Measurements from ENCODE around the gene FSTL5. TPM values are rescaled to one million over a fixed set of nuclear protein-coding genes. Genes with fewer than 3 reads are reported as not detected.

Gene FSTL5
- total and polyA plus RNA-seq, 9 donors, result 1.2 to 12.3 (median 2.8) TPM

- Histone ChIP-seq H3K36me3 (ENCODE audit: control insufficient read depth, insufficient read depth, low read length) (no peaks in the 10 kb centered on the region), H3K4me3 (ENCODE audit: low read length) (no peak overlapping the region), H3K27ac (ENCODE audit: low read length) (no peak overlapping the region), H3K9me3 (replicated peaks; ENCODE audit: control insufficient read depth, low read depth, low read length) (no peaks in the 10 kb centered on the region), H3K27me3 (ENCODE audit: control insufficient read depth, insufficient read depth, low read length) (no peaks in the 10 kb centered on the region), H3K4me1 (ENCODE audit: control insufficient read depth, insufficient read depth, low read length) (no peaks in the 10 kb centered on the region)
- no CpG with 5 or more reads among the region's 1 CpG for WGBS (ENCODE audit: insufficient coverage)
- no peak for DNase-seq
Measured at GRCh38 chr4:161816958-161817357, 346.8 kb downstream of the FSTL5 start.

GRCh38 chr4:161815841-161816240 lies 348.0 kb downstream of the FSTL5 start:
- Histone ChIP-seq H3K4me1 (ENCODE audit: control insufficient read depth, insufficient read depth, low read length) (no peaks in the 10 kb centered on the region), H3K9me3 (replicated peaks; ENCODE audit: control insufficient read depth, low read depth, low read length) (no peaks in the 10 kb centered on the region), H3K27me3 (ENCODE audit: control insufficient read depth, insufficient read depth, low read length) (no peaks in the 10 kb centered on the region), H3K4me3 (ENCODE audit: low read length) (no peak overlapping the region), H3K27ac (ENCODE audit: low read length) (no peak overlapping the region), H3K36me3 (ENCODE audit: control insufficient read depth, insufficient read depth, low read length) (no peaks in the 10 kb centered on the region)
- DNase-seq, result no peak
- no CpG with 5 or more reads among the region's 1 CpG for WGBS (ENCODE audit: insufficient coverage)

- no peaks in the 10 kb centered on the region for H3K9me3 ChIP-seq (replicated peaks; ENCODE audit: control insufficient read depth, low read depth, low read length)
- no peak overlapping the region for H3K4me3 ChIP-seq (ENCODE audit: low read length)
- no peaks in the 10 kb centered on the region for H3K27me3 ChIP-seq (ENCODE audit: control insufficient read depth, insufficient read depth, low read length)
- DNase-seq, result no peak
- no peaks in the 10 kb centered on the region for H3K4me1 ChIP-seq (ENCODE audit: control insufficient read depth, insufficient read depth, low read length)
- no peaks in the 10 kb centered on the region for H3K36me3 ChIP-seq (ENCODE audit: control insufficient read depth, insufficient read depth, low read length)
- H3K27ac ChIP-seq (ENCODE audit: low read length), result no peak overlapping the region
Measured at GRCh38 chr4:161813889-161814288, 349.9 kb downstream of the FSTL5 start.

GRCh38 chr4:161813389-161813788 lies 350.4 kb downstream of the FSTL5 start:
- H3K9me3 ChIP-seq (replicated peaks; ENCODE audit: control insufficient read depth, low read depth, low read length), result no peaks in the 10 kb centered on the region
- 100% methylated on average over 2 of the region's 5 CpGs for WGBS (ENCODE audit: insufficient coverage)

GRCh38 chr4:161803171-161803570 lies 360.6 kb downstream of the FSTL5 start:
- Histone ChIP-seq H3K4me1 (ENCODE audit: control insufficient read depth, insufficient read depth, low read length) (no peaks in the 10 kb centered on the region), H3K4me3 (ENCODE audit: low read length) (no peak overlapping the region), H3K27me3 (ENCODE audit: control insufficient read depth, insufficient read depth, low read length) (no peaks in the 10 kb centered on the region), H3K27ac (ENCODE audit: low read length) (no peak overlapping the region), H3K9me3 (replicated peaks; ENCODE audit: control insufficient read depth, low read depth, low read length) (no peaks in the 10 kb centered on the region), H3K36me3 (ENCODE audit: control insufficient read depth, insufficient read depth, low read length) (no peaks in the 10 kb centered on the region)
- no CpG with 5 or more reads among the region's 2 CpGs for WGBS (ENCODE audit: insufficient coverage)
- DNase-seq, result no peak

More at GRCh38 chr4:161813389-161813788, 350.4 kb downstream of the FSTL5 start:
- H3K27ac ChIP-seq (ENCODE audit: low read length), result no peak overlapping the region
- no peak overlapping the region for H3K4me3 ChIP-seq (ENCODE audit: low read length)
- DNase-seq, result no peak
- H3K36me3 ChIP-seq (ENCODE audit: control insufficient read depth, insufficient read depth, low read length), result no peaks in the 10 kb centered on the region
- H3K4me1 ChIP-seq (ENCODE audit: control insufficient read depth, insufficient read depth, low read length), result no peaks in the 10 kb centered on the region
- no peaks in the 10 kb centered on the region for H3K27me3 ChIP-seq (ENCODE audit: control insufficient read depth, insufficient read depth, low read length)

DNA sequence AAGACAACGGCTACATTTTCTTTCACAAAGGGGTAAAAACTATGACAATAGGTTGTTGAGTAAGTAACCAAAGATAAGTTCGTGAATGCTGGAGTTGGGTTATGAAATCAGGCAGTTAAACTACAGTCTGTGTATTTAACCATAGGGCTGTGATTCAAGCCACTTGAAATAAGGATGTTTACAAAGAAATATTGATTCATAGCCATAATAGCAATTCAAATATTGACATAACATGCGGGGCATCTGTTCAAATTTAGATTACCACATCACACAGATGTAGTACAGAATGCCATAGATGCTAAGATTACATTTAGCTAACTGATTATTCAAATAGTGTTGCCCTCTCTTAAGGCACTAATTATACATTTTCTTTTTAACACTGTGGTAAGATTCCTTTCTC lies 364.1 kb downstream of the FSTL5 start:
- WGBS (ENCODE audit: insufficient coverage), result no CpG with 5 or more reads among the region's 3 CpGs
- Histone ChIP-seq H3K27me3 (ENCODE audit: control insufficient read depth, insufficient read depth, low read length) (no peaks in the 10 kb centered on the region), H3K4me1 (ENCODE audit: control insufficient read depth, insufficient read depth, low read length) (no peaks in the 10 kb centered on the region), H3K4me3 (ENCODE audit: low read length) (no peak overlapping the region), H3K27ac (ENCODE audit: low read length) (no peak overlapping the region), H3K9me3 (replicated peaks; ENCODE audit: control insufficient read depth, low read depth, low read length) (no peaks in the 10 kb centered on the region), H3K36me3 (ENCODE audit: control insufficient read depth, insufficient read depth, low read length) (no peaks in the 10 kb centered on the region)
- DNase-seq, result no peak

DNA sequence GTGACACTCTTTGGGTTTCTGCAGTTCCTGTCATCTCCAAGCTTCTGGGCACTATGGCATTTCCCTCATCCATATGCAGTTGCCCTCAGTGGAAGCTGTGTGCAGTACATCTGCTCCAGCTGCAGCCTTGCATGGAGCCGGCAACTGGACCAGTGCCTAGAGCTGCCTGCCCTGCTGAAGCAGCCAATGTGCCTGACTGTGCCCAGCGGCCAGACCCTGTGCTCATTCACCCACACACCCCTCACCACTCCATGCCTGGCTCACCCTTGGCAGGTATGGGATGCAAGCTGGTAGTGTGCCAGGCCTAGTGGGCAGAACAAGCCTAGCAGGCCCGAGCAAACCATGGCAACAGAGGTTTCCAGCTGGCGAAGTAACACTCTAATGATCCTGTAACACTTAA lies 370.8 kb downstream of the FSTL5 start:
- Histone ChIP-seq H3K27me3 (ENCODE audit: control insufficient read depth, insufficient read depth, low read length) (no peaks in the 10 kb centered on the region), H3K4me3 (ENCODE audit: low read length) (no peak overlapping the region), H3K27ac (ENCODE audit: low read length) (no peak overlapping the region), H3K9me3 (replicated peaks; ENCODE audit: control insufficient read depth, low read depth, low read length) (peaks cover 6% of the 10 kb centered on the region), H3K36me3 (ENCODE audit: control insufficient read depth, insufficient read depth, low read length) (no peaks in the 10 kb centered on the region), H3K4me1 (ENCODE audit: control insufficient read depth, insufficient read depth, low read length) (no peaks in the 10 kb centered on the region)
- no peak for DNase-seq
- no CpG with 5 or more reads among the region's 4 CpGs for WGBS (ENCODE audit: insufficient coverage)

GRCh38 chr4:161791796-161792556 lies 371.8 kb downstream of the FSTL5 start:
- no peaks in the 10 kb centered on the region for H3K36me3 ChIP-seq (ENCODE audit: control insufficient read depth, insufficient read depth, low read length)
- no peaks in the 10 kb centered on the region for H3K4me1 ChIP-seq (ENCODE audit: control insufficient read depth, insufficient read depth, low read length)
- DNase-seq, result no peak
- peaks cover 6% of the 10 kb centered on the region for H3K9me3 ChIP-seq (replicated peaks; ENCODE audit: control insufficient read depth, low read depth, low read length)
- H3K4me3 ChIP-seq (ENCODE audit: low read length), result no peak overlapping the region
- WGBS (ENCODE audit: insufficient coverage), result 91% methylated on average over 10 of the region's 13 CpGs
- no peaks in the 10 kb centered on the region for H3K27me3 ChIP-seq (ENCODE audit: control insufficient read depth, insufficient read depth, low read length)
- no peak overlapping the region for H3K27ac ChIP-seq (ENCODE audit: low read length)

DNA sequence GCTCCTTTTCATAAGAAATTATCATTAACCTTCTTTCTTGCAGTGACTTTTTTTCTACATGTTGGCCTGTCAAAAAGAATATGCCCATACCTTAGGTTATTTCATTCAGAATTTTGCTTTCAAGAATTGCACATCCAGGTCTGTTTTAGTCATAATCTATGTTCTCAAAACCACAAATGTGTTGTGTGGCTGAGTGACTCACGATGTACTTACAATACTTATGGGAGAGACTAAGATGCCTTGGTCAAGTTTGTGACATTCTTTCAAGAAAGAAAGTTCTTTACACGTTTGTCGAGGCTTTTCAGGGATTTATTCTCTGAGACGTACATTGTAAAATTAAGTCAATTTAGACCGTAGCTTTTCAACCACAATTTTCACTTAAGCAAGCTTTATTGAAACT lies 396.7 kb downstream of the FSTL5 start:
- Histone ChIP-seq H3K27ac (ENCODE audit: low read length) (no peak overlapping the region), H3K4me1 (ENCODE audit: control insufficient read depth, insufficient read depth, low read length) (no peaks in the 10 kb centered on the region), H3K4me3 (ENCODE audit: low read length) (no peak overlapping the region), H3K36me3 (ENCODE audit: control insufficient read depth, insufficient read depth, low read length) (no peaks in the 10 kb centered on the region), H3K9me3 (replicated peaks; ENCODE audit: control insufficient read depth, low read depth, low read length) (no peaks in the 10 kb centered on the region), H3K27me3 (ENCODE audit: control insufficient read depth, insufficient read depth, low read length) (no peaks in the 10 kb centered on the region)
- DNase-seq, result no peak
- WGBS (ENCODE audit: insufficient coverage), result no CpG with 5 or more reads among the region's 5 CpGs

DNA sequence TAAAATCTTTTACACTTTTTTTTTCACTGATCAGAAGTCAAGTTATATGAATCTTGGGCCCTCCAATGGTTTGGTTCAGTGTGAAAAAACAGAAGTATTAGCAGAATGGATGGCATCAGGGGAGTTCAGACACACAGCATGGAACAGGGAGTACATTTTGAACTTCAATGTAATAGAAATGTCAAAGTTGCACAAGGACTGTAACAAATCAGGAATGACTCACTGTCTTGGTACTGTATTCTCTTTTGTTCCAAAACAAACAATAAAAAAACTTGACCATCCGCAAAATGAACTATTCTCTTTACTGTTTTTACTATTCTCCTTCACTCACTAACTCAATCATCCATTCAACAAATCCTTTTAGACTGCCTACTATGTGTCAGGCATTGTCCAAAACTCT lies 401.0 kb downstream of the FSTL5 start:
- Histone ChIP-seq H3K27ac (ENCODE audit: low read length) (no peak overlapping the region), H3K4me3 (ENCODE audit: low read length) (no peak overlapping the region), H3K36me3 (ENCODE audit: control insufficient read depth, insufficient read depth, low read length) (no peaks in the 10 kb centered on the region), H3K4me1 (ENCODE audit: control insufficient read depth, insufficient read depth, low read length) (no peaks in the 10 kb centered on the region), H3K27me3 (ENCODE audit: control insufficient read depth, insufficient read depth, low read length) (no peaks in the 10 kb centered on the region), H3K9me3 (replicated peaks; ENCODE audit: control insufficient read depth, low read depth, low read length) (no peaks in the 10 kb centered on the region)
- 83% methylated on average over 1 of the region's 1 CpG for WGBS (ENCODE audit: insufficient coverage)
- no peak for DNase-seq

DNA sequence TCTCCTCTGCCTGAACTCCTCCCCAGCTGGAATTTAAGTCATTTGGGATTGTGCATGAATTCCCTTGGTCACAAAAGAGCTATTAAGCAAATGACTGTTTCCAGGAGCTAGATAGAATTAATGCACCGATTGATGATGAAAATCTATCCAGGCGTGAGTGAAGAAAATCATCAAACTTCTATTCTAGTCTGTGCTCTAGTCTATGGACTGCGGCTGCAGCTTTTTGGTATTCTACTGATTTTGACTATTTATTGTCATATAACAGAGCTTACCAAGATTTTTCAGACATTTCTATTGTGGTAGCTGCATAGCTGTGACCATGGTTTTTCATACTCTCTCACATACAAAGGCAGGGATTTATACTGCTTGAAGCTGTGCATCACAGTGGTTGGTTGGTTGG lies 403.8 kb downstream of the FSTL5 start:
- no CpG with 5 or more reads among the region's 3 CpGs for WGBS (ENCODE audit: insufficient coverage)
- no peak overlapping the region for H3K4me3 ChIP-seq (ENCODE audit: low read length)
- no peaks in the 10 kb centered on the region for H3K27me3 ChIP-seq (ENCODE audit: control insufficient read depth, insufficient read depth, low read length)
- H3K27ac ChIP-seq (ENCODE audit: low read length), result no peak overlapping the region
- H3K4me1 ChIP-seq (ENCODE audit: control insufficient read depth, insufficient read depth, low read length), result no peaks in the 10 kb centered on the region
- H3K9me3 ChIP-seq (replicated peaks; ENCODE audit: control insufficient read depth, low read depth, low read length), result no peaks in the 10 kb centered on the region
- no peaks in the 10 kb centered on the region for H3K36me3 ChIP-seq (ENCODE audit: control insufficient read depth, insufficient read depth, low read length)
- no peak for DNase-seq
